ENCODE results near the gene FAM222B.

GRCh38 chr17:28834420-28834819 lies 8.2 kb downstream of the FAM222B start:
- TF ChIP-seq CTCF (IDR thresholded peaks at IDR 0.05; ENCODE audit: insufficient read depth, low read length, poor library complexity, severe bottlenecking) (no peak), EZH2phosphoT487 (conservative IDR thresholded peaks at IDR 0.05; ENCODE audit: low read length) (no peak)

Measured in SU-DHL-6 (cell line).